Muscle layer of colon (tissue), 2 donors: ENCODE measurements around the gene SAFB2.

Experiments used
- H3K27ac ChIP-seq: one replicate; pipeline ENCODE4 v1.7.0; 2013; ENCODE audit warnings: low read depth, mild to moderate bottlenecking, low read length, moderate library complexity
- H3K27me3 ChIP-seq, 2 donors: one replicate each; pipeline ENCODE4 v1.7.0; 2013; ENCODE audit warnings: low read length in 2 of 2, mild to moderate bottlenecking in 2 of 2; ENCODE audit not compliant: insufficient read depth in 2 of 2, control insufficient read depth in 1 of 2
- H3K36me3 ChIP-seq: one replicate; pipeline ENCODE4 v1.7.0; 2013; ENCODE audit warnings: mild to moderate bottlenecking, low read length; ENCODE audit not compliant: insufficient read depth
- H3K4me1 ChIP-seq: one replicate; pipeline ENCODE4 v1.7.0; 2013; ENCODE audit warnings: mild to moderate bottlenecking, low read length; ENCODE audit not compliant: insufficient read depth
- H3K4me3 ChIP-seq, 2 donors: one replicate each; pipeline ENCODE4 v1.7.0; 2013; ENCODE audit warnings: low read length in 2 of 2, low read depth in 1 of 2, mild to moderate bottlenecking in 1 of 2, moderate library complexity in 1 of 2
- H3K9ac ChIP-seq: one replicate; pipeline ENCODE4 v1.7.0; 2013; ENCODE audit warnings: low read length
- H3K9me3 ChIP-seq: one replicate; pipeline ENCODE4 v1.7.0; 2013; ENCODE audit warnings: mild to moderate bottlenecking, low read length
- donor health status: abdominal sarcoma.
- donor health status: Adenocarcinoma of cecum.

The SAFB2 gene

GRCh38 chr19:5652261-5652660 lies 29.7 kb upstream of the SAFB2 start:
- no peaks in the 10 kb centered on the region for H3K27me3 ChIP-seq
- no peak overlapping the region for H3K4me3 ChIP-seq
- H3K36me3 ChIP-seq, result peaks cover 71% of the 10 kb centered on the region
- no peaks in the 10 kb centered on the region for H3K4me1 ChIP-seq
- H3K9ac ChIP-seq, result no peak overlapping the region
- H3K9me3 ChIP-seq, result no peaks in the 10 kb centered on the region
- no peak overlapping the region for H3K27ac ChIP-seq

DNA sequence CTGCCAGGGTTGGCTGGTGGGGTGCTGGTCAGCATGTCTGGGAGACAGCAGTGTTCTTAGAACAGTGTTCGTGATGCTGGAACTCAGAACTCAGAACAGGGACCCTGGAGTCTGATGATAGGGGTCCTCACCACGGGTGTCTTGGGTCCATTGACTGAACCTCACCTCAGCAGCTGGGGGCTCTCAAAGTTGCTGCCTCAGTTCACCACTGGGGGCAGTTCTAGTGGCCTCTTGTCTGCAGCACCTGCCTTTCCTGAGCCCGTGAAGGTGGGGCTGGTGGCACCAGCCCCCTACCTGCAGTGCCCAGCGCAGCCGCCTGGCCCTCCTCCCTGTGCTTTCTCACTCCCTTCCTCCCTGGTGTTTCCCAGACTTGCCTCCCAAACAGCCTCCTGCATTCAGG lies 28.8 kb upstream of the SAFB2 start:
- H3K9me3 ChIP-seq, result no peaks in the 10 kb centered on the region

DNA sequence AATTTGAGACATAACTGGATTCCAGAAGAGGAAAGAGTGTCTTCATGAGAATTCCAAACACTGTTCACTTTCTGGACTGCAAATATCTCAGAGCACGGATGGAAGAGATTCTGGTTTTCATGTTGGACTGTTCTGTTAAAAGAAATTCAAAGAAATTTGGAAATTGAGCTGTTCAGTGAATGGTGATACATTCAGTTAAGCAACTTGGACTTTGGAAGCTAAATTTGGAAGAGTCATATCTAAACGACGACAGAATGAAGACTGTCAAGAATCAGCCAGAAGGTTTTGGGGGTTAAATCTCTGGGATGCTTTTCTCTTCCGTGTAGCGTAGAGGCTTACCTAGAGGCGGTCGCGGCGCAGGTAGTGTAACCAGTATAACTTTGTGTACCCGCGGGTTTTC lies 25.9 kb upstream of the SAFB2 start:
- Histone ChIP-seq H3K27me3 (no peaks in the 10 kb centered on the region), H3K4me1 (no peaks in the 10 kb centered on the region), H3K4me3 (no peak overlapping the region), H3K27ac (no peak overlapping the region), H3K9me3 (no peaks in the 10 kb centered on the region), H3K36me3 (peaks cover 72% of the 10 kb centered on the region), H3K9ac (no peak overlapping the region)

More for the DNA sequence above, 28.8 kb upstream of the SAFB2 start:
- peaks cover 76% of the 10 kb centered on the region for H3K36me3 ChIP-seq
- no peak overlapping the region for H3K4me3 ChIP-seq
- H3K4me1 ChIP-seq, result no peaks in the 10 kb centered on the region
- H3K27ac ChIP-seq, result no peak overlapping the region
- no peaks in the 10 kb centered on the region for H3K27me3 ChIP-seq
- H3K9ac ChIP-seq, result no peak overlapping the region

DNA sequence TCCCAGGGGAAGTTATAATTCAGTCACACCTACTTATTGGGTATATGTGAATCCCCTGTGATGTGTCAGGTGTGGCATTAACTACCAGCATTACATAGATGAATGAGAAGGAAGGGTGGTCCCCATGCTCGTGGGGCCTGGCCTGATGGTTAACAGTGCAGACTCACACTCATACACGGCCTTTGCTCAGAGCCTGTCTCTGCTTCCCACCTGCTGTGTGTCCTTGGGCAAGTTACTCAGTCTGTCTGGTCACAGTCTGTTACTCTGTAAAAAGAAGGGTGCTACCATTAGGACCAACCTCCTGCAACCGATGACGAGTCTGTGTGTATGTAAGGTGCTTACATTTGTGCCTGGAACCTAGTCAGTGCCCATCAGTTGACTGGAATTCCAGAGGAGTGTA lies 24.1 kb upstream of the SAFB2 start:
- H3K9ac ChIP-seq, result no peak overlapping the region
- no peaks in the 10 kb centered on the region for H3K9me3 ChIP-seq
- peaks cover 70% of the 10 kb centered on the region for H3K36me3 ChIP-seq
- H3K27ac ChIP-seq, result no peak overlapping the region
- H3K4me3 ChIP-seq, result no peak overlapping the region
- H3K4me1 ChIP-seq, result no peaks in the 10 kb centered on the region
- no peaks in the 10 kb centered on the region for H3K27me3 ChIP-seq

GRCh38 chr19:5645409-5645808 lies 22.8 kb upstream of the SAFB2 start:
- H3K4me3 ChIP-seq, result no peak overlapping the region
- no peak overlapping the region for H3K27ac ChIP-seq
- no peak overlapping the region for H3K9ac ChIP-seq
- no peaks in the 10 kb centered on the region for H3K4me1 ChIP-seq
- H3K27me3 ChIP-seq, result no peaks in the 10 kb centered on the region
- H3K9me3 ChIP-seq, result no peaks in the 10 kb centered on the region
- peaks cover 62% of the 10 kb centered on the region for H3K36me3 ChIP-seq

DNA sequence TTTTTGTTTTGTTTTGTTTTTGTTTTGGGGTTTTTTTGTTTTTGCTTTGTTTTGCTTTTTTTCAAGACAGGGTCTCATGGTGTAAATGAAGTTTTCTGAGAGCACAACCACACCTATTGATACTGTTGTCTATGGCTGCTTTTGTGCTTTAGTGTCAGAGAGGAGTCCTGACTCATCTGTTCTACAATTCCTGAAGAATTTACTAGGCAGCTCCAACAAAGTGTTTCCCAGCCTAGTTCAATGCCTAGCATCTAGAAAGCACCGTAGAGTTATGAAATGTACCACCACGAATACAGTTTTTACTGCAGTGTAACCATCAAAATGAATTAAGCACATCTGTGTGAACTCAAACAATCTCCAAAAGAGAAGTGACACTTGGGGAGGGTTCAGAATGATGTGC lies 21.5 kb upstream of the SAFB2 start:
- no peak overlapping the region for H3K4me3 ChIP-seq
- no peaks in the 10 kb centered on the region for H3K9me3 ChIP-seq
- no peaks in the 10 kb centered on the region for H3K27me3 ChIP-seq
- H3K36me3 ChIP-seq, result peaks cover 53% of the 10 kb centered on the region
- H3K4me1 ChIP-seq, result no peaks in the 10 kb centered on the region
- no peak overlapping the region for H3K27ac ChIP-seq
- no peak overlapping the region for H3K9ac ChIP-seq

- Histone ChIP-seq H3K27me3 (no peaks in the 10 kb centered on the region), H3K27ac (no peak overlapping the region), H3K9me3 (no peaks in the 10 kb centered on the region), H3K4me3 (no peak overlapping the region), H3K4me1 (no peaks in the 10 kb centered on the region), H3K9ac (no peak overlapping the region), H3K36me3 (peaks cover 47% of the 10 kb centered on the region)
Measured at GRCh38 chr19:5643060-5643459, 20.5 kb upstream of the SAFB2 start.

DNA sequence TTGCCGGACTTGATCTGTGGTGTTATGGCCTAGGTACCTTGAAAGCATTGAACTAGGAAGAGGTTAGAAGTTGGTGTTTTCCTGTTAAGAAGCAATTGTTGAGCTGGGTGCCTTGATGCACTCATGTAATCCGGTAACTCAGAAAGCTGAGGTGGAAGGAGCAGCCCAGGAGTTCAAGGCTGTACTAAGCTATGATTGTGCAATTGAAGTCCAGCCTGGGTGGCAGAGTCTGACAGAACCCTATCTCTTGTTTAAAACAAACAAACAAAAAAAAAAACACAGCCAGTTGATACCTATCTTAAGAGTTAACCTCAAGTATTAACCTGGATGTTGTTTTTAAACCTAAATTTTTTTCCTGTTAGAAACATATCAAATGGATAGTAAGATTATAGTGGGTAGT lies 19.6 kb upstream of the SAFB2 start:
- peaks cover 8% of the 10 kb centered on the region for H3K4me1 ChIP-seq
- no peak overlapping the region for H3K4me3 ChIP-seq
- H3K36me3 ChIP-seq, result peaks cover 39% of the 10 kb centered on the region

GRCh38 chr19:5641171-5641570 lies 18.6 kb upstream of the SAFB2 start:
- no peaks in the 10 kb centered on the region for H3K27me3 ChIP-seq
- no peak overlapping the region for H3K9ac ChIP-seq
- H3K4me3 ChIP-seq, result no peak overlapping the region

More for the DNA sequence above, 19.6 kb upstream of the SAFB2 start:
- Histone ChIP-seq H3K9ac (no peak overlapping the region), H3K27me3 (no peaks in the 10 kb centered on the region), H3K27ac (no peak overlapping the region), H3K9me3 (no peaks in the 10 kb centered on the region)

DNA sequence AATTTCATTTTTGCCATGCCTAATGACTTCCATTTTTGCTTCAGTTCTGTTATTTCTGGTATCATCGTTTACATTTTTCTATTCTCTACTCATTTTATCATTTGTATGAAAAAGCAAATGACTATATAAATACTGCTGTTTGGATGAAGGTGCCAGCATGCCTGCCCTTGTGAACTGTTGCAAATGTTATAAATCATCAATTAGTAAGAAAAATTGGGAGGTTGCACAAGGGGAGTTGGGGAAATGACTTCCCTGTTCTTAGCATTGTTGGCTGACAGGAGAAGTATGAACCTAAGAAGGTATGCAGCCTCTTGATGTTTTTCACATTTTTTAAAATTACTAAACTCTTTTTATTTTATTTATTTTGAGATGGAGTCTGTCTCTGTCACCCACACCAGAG lies 15.4 kb upstream of the SAFB2 start:
- H3K4me1 ChIP-seq, result peaks cover 18% of the 10 kb centered on the region
- no peaks in the 10 kb centered on the region for H3K9me3 ChIP-seq
- H3K4me3 ChIP-seq, result no peak overlapping the region
- H3K36me3 ChIP-seq, result peaks cover 17% of the 10 kb centered on the region
- H3K27me3 ChIP-seq, result no peaks in the 10 kb centered on the region
- H3K27ac ChIP-seq, result no peak overlapping the region
- no peak overlapping the region for H3K9ac ChIP-seq

More at GRCh38 chr19:5641171-5641570, 18.6 kb upstream of the SAFB2 start:
- Histone ChIP-seq H3K36me3 (peaks cover 29% of the 10 kb centered on the region), H3K27ac (no peak overlapping the region), H3K4me1 (peaks cover 10% of the 10 kb centered on the region), H3K9me3 (no peaks in the 10 kb centered on the region)

GRCh38 chr19:5635427-5635826 lies 12.9 kb upstream of the SAFB2 start:
- no peak overlapping the region for H3K4me3 ChIP-seq
- peaks cover 36% of the 10 kb centered on the region for H3K4me1 ChIP-seq
- H3K9me3 ChIP-seq, result no peaks in the 10 kb centered on the region
- no peaks in the 10 kb centered on the region for H3K36me3 ChIP-seq
- no peak overlapping the region for H3K27ac ChIP-seq
- H3K9ac ChIP-seq, result no peak overlapping the region
- H3K27me3 ChIP-seq, result no peaks in the 10 kb centered on the region

DNA sequence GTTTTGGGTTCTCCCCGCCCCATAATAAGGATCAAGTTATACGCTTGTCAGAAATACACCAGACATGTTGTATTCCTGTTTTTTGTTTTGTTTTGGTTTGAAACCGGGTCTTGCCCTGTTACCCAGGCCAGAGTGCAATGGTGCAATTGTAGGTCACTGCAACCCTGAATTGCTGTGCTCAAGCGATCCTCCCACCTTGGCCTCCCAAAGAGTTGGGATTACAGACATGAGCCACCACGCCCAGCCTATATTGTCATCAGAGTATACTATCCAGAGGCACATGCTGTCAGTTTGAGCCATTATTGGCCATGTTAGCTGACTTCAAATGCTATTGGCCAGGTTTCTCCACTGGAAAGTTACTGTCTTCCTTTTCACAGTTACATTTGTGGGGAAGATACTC lies 10.1 kb upstream of the SAFB2 start:
- Histone ChIP-seq H3K36me3 (peaks cover 25% of the 10 kb centered on the region), H3K4me1 (peaks cover 55% of the 10 kb centered on the region), H3K27ac (no peak overlapping the region), H3K9me3 (no peaks in the 10 kb centered on the region), H3K27me3 (no peaks in the 10 kb centered on the region), H3K9ac (no peak overlapping the region), H3K4me3 (no peak overlapping the region)
